GM12892 (cell line): Measurements from ENCODE around the gene MTSS2. TPM values are rescaled to one million over a fixed set of nuclear protein-coding genes. Genes with fewer than 3 reads are reported as not detected.

Source experiments
- DNase-seq: peaks from one replicate; pipeline ENCODE4 v3.0.0; 2011; ENCODE audit not compliant: insufficient read length
- FAIRE-seq: peaks from 2 replicates; lab custom pipeline; 2011; peaks lifted over from hg19 to GRCh38; lab: Jason Lieb, UNC
- POLR2A ChIP-seq: IDR thresholded peaks from 2 replicates; pipeline ENCODE4 v1.6.1; 2011; ENCODE audit warnings: low read depth, low read length, control low read depth
- POLR2AphosphoS5 ChIP-seq: IDR thresholded peaks from 2 replicates; pipeline ENCODE4 v1.6.1; 2011; ENCODE audit warnings: low read depth, low read length, control low read depth
- TAF1 ChIP-seq: IDR thresholded peaks from 2 replicates; pipeline ENCODE4 v1.6.1; 2011; ENCODE audit warnings: low read depth, mild to moderate bottlenecking, control low read depth, low read length, borderline replicate concordance
- polyA plus RNA-seq: library from polyadenylated mRNA; unstranded; fragments of >200 nt; gene quantifications from one replicate; pipeline ENCODE4 v1.2.1, GENCODE V29; 2012; ENCODE audit warnings: missing spikeins, inconsistent platforms; ENCODE audit not compliant: missing spikeins

Gene MTSS2
- not detected for polyA plus RNA-seq

DNA sequence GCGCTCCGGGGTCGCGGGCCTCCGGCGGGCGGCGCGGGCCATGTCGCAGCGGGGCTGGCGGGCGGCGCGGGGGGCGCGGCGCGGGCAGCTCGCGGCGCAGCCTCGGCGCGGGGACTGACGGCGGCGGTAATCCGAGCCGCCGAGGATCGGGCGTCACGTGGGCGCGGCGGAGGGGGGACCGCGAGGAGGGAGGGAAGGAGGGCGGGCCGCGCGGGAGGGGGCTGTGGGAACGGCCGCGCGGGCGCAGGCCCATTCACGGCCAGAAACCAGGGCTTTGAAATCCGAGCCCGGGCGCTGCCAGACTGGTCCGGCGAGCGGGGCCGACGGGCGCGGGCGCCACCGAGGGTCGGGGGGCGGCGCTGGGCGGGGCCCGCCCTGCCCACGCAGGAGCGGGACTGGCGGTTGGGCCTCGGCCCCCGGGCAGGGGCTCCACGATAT, at the start of gene MTSS2:
Gene MTSS2 (minus strand): TSS at position 116 of the 438 bp plus-strand sequence. CDS start 262 bp downstream, outside the sequence.
- FAIRE-seq (no peak), DNase-seq (no peak)
- TF ChIP-seq POLR2AphosphoS5, result no peak
- TF ChIP-seq TAF1, result no peak
- TF ChIP-seq POLR2A, result no peak

DNA sequence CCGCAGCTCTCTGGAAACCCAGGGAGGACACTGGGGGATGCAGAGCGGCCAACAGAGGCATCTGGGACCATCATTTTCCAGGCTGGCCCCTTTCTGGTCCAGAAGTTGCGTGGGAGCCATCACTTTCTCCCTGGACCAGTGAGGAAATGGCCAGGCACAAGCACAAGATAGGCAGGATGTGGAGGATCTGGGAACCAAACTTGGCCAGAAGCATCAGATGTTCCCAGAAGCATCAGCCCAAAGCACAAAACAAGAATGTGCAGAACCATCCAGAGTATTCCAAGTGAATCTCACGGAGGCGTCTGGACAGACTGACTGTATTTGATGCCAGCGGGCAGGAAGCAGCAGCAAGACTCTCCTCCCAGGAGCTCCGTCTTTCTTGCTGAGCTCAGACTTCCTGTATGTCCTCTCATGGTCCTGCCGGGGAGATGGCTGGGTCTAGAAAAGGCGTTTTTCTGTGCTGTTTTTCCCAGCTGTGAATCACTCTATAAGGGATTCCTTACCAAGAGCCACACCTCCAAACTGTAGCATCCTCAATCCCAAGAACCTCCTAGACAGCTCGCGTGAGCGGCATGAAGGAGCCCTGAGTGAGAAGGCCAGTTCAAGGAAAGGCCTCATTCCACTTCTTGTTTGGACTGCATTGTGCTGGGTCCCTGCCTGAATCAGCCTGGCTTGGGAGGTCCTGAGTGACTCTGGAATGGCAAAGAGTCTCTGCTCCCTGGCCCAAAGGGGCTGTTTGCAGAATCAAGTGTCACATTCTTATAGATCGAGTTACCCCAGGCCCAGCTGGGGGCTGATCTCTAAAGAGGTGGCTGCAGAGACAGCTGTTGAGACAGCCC, 49.5 kb upstream of the MTSS2 start:
- TF ChIP-seq TAF1 (no peak), POLR2A (no peak), POLR2AphosphoS5 (no peak)
- DNase-seq (no peak), FAIRE-seq (no peak)

- DNase-seq (no peak), FAIRE-seq (no peak)
- TF ChIP-seq TAF1 (no peak), POLR2A (no peak), POLR2AphosphoS5 (no peak)
Observed at GRCh38 chr16:70734522-70735095, 48.8 kb upstream of the MTSS2 start.

DNA sequence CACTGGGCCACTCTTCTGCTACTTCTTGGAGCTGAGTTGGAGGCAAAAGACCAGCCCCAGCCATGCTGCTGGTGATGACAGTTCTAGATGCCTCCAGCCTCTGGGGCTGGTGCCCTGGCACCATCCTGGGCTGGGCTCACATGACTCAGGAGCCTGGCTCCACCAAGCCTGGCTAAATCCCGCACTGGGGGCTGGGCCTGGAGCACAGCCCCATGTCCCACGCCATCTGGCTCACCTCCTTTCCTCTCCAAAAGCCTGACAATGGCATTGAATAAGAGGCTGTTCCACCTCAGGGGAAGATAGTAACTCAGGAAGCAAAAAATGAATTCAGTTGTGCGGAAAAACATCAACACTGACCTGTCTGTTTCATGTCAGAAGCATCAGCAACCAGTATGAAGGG, 45.1 kb upstream of the MTSS2 start:
- no peak for DNase-seq
- FAIRE-seq, result no peak

DNA sequence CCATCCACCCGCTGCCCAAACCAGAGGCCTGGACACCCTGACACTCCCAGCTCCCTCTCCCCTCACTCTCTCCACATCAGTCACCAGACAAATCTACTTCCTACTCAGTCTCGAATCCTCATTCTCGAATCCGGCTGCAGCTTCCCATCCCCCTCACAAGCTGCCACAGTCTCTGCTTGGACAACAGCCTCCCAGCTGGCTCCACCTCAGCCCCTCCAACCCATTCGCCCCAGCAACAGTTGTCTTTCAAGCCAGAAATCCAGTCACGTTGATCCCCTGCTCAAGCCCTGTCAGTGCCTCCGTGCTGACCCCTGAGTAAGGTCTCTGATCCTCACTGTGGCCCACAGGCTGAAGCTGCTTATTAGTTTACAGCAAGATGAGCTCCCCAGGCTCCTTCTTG, 44.2 kb upstream of the MTSS2 start:
- DNase-seq, result no peak
- FAIRE-seq, result no peak
- no peak for TF ChIP-seq POLR2AphosphoS5
- TF ChIP-seq POLR2A, result no peak
- no peak for TF ChIP-seq TAF1

More for the DNA sequence above, 45.1 kb upstream of the MTSS2 start:
- TF ChIP-seq TAF1 (no peak), POLR2A (no peak), POLR2AphosphoS5 (no peak)

GRCh38 chr16:70729292-70729691, 43.4 kb upstream of the MTSS2 start:
- DNase-seq (no peak), FAIRE-seq (no peak)
- TF ChIP-seq POLR2A (no peak), TAF1 (no peak), POLR2AphosphoS5 (no peak)

GRCh38 chr16:70728150-70728549, 42.3 kb upstream of the MTSS2 start:
- no peak for DNase-seq
- no peak for FAIRE-seq
- TF ChIP-seq POLR2AphosphoS5 (no peak), TAF1 (no peak), POLR2A (no peak)

DNA sequence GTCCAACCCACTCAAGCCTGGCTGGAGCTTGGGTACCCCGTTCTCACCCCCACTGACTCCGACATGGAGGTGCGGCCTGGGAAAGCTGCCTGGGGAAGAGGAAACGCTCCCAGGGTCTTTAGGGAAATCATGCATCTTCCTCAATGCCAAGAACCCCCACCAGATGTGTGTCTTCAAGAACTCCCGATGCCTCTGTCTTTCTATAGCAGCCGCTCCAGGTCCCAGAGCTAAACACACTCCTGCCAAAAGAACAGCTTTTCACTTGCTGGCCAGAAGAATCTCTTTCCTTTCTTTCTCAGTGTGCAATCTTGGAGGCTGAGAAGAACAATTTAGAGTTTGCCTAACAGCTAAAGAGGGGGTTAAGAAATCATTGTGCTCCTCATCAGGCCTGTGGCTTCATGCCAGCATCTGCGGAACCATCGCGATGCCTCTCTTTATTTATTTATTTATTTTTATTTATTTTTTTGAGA, 41.1 kb upstream of the MTSS2 start:
- FAIRE-seq (no peak), DNase-seq (no peak)
- TF ChIP-seq POLR2A (no peak), POLR2AphosphoS5 (no peak), TAF1 (no peak)

DNA sequence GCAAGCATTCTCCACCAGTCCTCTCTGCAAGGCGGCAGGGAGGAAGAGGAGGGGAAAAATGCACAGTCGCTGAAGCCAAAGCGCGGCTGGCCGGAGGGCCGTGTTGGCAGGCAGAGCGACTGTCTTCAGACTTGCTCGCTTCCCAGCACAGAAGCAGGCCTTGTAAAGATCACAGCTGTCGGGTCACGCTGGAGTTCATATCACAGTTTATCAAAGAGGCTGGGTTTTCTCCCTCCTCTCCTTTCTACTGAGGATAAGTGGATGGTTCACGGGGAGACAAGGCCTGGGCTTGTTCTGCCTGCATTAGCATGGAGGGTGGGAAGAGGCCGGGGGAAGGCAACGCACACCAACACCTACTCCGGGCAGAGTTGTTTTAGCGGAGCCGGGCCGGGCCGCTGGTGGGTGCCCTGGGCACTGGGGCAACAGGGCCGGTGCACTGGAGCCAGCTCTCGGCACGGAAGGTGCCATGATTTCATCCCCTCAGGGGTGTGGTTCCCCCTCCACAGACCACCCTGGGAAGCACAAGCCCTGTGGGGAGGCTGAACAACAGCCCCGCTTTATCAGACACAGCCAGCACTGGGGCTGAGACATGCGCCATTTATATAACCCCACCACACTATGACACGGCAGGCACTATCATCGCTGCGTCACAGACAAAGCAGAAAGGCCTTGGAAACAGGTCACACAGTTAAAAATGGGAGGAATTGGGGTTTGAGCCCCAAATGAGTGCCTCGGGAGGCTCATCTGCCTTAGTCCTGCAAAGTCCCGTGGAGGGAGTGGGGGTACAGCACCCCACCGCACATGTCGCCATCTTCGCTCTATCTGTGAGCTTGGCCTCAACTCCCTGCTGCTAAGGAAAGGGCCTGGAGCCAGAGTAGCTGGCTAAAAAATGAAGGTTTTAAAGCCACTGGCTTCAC, 40.3 kb upstream of the MTSS2 start:
- no peak for FAIRE-seq
- no peak for TF ChIP-seq POLR2AphosphoS5
- no peak for TF ChIP-seq POLR2A

GRCh38 chr16:70725024-70725911, 39.4 kb upstream of the MTSS2 start:
- FAIRE-seq (no peak), DNase-seq (no peak)
- no peak for TF ChIP-seq TAF1
- TF ChIP-seq POLR2AphosphoS5, result no peak
- TF ChIP-seq POLR2A, result no peak

More for the DNA sequence above, 40.3 kb upstream of the MTSS2 start:
- no peak for DNase-seq
